ENCODE results near the gene NINL.
"Not testable (repeated sequence)": the region's sequence is repeated elsewhere in the genome, so short reads cannot be mapped to it uniquely, and the experiment has no call there.

Gene NINL

DNA sequence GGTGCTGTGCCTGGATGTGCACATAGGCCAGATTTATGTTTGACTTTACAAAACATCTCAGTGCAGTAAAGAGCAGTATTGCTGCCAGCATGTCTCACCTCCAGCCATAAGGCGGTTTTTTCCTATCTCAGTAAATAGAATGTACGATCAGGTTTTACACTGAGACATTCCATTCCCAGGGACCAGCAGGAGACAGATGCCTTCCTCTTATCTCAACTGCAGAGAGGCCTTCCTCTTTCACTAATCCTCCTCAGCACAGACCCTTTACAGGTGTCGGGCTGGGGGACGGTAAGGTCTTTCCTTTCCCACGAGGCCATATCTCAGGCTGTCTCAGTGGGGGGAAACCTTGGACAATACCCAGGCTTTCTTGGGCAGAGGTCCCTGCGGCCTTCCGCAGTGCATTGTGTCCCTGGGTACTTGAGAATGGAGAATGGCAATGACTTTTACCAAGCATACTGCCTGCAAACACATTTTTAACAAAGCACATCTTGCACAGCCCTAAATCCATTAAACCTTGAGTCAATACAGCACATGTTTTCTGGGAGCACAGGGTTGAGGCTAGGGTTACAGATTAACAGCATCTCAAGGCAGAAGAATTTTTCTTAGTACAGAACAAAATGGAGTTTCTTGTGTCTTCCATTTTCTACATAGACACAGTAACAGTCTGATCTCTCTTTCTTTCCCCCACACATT lies 34.5 kb downstream of the NINL start:
- DNase-seq = not testable (repeated sequence)

DNA sequence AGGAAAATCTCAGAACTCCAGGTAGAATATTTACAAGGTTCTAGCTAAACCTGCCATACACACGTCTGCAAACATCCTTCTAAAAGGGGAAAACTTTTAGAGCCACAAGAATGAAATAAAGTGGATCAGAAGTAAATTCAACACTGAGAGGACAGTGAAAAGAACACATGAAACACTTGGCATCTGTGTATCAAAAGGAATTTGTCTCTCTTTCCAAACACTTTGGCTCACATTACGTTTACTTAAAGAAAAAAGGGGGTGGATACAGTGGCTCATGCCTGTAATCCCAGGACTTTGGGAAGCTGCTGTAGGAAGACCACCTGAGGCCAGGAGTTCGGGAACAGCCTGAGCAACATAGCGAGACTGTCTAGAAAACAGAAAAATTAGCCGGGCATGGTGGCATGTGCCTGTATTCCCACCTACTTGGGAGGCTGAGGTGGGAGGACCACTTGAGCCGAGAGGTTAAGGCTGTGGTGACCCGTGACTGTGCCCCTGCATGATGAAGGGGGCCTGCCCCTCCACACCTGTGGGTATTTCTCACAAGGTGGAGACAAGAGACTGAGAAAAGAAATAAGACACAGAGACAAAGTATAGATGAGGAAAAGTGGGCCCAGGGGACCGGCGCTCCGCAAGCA lies 35.4 kb downstream of the NINL start:
- DNase-seq = no peak

DNA sequence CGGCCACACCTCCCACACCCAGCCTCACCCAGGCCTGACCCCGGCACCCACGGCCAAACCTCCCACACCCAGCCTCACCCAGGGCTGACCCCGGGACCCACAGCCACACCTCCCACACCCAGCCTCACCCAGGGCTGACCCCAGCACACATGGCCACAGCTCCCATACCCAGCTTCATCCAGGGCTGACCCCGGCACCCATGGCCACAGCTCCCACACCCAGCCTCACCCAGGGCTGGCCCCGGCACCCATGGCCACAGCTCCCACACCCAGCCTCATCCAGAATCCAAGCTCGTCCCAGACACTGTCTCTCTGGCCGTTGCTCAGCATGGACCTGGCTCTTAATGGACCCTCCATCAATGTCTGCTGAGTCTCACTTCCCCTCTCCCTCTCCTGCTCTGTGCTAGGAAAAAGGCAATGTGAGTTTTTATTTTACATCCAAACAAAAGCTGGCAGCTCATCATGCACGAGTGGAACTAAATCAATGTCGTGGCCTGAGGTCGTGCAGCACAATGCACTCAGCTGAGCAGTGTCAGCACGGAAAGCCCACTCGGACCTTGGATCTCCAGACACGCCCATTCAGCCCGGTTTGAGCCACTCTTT lies 36.1 kb downstream of the NINL start:
- no peak for DNase-seq

DNA sequence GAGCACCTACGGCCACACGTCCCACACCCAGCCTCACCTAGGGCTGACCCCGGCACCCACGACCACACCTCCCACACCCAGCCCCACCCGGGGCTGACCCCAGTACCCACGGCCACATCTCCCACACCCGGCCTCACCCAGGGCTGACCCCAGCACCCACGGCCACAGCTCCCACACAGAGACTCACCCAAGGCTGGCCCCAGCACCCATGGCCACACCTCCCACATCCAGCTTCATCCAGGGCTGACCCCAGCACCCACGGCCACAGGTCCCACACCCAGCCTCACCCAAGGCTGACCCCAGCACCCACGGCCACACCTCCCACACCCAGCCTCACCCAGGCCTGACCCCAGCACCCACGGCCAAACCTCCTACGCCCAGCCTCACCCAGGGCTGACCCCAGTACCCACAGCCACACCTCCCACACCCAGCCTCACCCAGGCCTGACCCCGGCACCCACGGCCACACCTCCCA lies 36.7 kb downstream of the NINL start:
- no peak for DNase-seq

DNA sequence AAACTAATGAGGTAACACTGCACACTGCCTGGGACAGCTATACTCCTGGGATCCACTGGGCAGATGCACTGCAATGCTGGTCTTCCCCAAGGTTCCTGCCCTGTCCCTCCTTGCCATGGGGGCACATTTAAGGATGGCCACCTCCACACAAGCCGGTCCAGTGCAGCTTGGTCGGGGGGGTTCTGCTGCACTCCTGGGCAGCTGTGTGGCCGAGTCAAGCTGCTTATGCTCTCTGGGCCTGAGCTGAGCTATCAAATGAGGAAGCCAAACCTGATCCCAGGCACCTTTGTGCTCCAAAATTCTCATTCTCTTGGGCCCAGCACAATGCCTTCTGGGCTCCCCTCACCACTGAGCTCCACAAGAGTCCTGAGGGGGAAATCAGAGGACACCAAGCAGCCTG lies 37.3 kb downstream of the NINL start:
- no peak for DNase-seq

DNA sequence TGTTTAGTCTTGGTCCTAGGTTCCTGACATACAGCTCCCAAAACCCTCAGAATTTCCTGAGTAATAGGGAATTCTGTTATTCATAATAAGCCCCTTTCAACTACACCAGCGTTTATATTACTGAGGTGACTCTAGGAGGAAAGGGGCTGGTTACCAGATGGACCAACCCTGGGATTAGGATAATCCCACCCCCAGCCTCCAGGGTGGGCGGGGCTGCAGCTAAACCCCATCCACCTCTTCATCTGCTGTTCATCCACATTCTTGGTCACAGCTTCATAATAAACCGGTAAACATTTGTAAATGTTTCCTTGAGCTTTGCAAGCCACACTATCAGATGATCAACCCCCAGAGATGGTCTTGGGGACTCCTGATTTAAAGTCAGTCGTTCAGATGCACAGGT lies 38.3 kb downstream of the NINL start:
- DNase-seq = no peak

DNA sequence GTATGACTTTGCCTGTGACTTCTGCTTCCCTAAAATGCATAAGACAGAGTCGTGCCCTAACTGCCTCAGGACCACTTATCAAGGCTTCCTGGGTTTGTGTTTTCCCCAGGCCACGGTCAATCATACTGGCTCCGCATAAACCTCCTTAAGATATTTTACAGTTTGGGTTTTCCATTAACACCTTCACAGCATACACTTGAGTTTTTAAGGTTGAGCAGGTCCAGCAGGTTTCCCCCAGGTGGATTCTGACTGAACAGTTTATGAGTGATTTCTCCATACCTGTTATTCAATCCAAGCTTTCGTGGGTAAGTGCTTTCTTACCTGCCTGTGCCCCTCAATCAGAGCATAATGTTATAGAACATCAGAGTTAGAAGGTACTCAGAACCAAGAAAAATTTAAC lies 39.3 kb downstream of the NINL start:
- peak; percentile 86 for DNase-seq

DNA sequence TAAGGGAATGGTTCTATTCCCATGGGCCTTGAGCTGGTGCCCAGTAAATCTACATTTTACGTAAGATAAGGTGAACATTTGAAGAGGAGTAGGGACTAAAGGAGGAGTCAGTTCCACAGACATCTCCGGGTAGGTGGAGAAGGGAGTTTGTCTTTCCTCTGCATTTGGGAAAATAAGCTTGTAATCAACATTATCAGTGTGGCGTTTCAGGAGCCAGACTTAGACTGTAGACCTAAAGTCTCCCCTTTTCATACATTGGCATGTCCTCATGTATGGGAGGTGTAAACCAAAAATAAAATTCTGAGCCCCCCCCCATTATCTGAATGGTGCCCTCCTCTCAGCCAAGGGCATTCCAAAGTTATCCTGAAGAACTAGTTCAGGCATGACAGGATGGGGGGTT lies 40.2 kb downstream of the NINL start:
- no peak for DNase-seq

DNA sequence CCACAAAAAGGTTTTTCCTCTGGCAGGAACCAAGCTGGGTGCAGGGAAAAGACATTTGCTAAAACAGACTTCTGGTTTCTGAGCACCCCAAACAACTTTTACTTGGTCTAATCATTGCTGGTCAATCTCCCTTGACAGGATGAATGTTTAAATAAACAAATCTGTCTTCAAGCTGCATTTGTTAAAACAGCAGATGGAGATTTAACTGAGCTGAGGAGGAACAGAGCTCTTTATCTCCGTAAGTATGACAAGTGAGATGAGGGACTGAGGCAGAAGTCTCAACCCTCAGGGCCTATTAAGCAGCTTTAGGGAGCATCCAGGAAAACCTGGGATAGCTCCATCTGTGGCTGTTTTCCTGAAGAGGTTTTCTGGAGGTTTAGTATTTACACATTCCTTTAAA lies 40.6 kb downstream of the NINL start:
- peak; percentile 2 for DNase-seq

DNA sequence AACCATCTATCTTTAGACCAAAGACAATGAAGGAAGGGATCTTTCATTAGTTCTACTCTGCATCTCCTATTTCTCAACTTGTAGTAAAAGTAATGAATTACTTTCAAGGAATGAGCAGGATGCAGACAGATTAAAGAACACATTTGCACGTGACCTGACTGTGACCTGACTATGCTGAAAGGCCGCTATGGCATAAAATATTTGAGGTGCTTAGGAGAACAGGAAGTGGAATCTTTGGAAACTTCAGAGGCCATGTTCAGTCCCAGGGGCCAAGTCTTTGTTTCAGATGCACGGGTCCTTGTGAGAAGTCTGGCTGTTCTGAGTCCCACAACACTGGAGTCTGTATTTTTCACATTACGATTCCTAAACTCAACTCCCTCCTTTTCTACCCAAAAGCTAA lies 41.0 kb downstream of the NINL start:
- DNase-seq = no peak

DNA sequence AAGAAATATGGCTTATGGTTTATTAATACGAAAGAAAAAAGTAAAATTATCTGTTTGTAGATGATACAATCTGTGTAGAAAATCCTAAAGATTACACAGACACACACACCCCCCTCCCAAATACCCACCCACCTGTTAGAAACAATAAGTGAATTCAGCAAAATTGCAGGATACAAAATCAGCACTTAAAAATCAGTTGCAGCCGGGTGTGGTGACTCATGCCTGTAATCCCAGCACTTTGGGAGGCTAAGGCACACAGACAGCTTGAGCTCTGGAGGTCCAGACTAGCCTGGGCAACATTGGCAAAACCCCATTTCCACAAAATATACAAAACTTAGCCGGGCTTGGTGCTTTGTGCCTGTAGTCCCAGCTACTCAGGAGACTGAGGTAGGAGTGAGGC lies 42.3 kb downstream of the NINL start:
- no peak for DNase-seq

DNA sequence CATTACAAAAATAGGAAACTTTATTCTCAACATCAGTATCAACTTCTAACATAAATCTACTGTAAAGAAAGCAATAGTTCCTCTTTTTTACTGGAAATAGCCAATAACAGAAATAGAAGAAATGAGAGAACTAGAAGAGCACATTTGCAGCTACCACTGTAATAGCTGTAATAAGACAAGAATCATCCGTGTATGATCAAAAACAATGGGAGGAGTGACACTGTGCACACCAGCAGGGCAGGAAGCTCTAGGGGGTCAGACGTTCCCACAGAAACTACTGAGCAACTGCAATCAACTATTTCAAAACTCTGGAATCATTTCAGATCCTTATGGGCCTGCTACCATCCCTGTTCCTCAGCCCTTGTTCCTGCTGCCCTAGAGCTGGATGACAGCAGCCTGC lies 43.7 kb downstream of the NINL start:
- DNase-seq = no peak

DNA sequence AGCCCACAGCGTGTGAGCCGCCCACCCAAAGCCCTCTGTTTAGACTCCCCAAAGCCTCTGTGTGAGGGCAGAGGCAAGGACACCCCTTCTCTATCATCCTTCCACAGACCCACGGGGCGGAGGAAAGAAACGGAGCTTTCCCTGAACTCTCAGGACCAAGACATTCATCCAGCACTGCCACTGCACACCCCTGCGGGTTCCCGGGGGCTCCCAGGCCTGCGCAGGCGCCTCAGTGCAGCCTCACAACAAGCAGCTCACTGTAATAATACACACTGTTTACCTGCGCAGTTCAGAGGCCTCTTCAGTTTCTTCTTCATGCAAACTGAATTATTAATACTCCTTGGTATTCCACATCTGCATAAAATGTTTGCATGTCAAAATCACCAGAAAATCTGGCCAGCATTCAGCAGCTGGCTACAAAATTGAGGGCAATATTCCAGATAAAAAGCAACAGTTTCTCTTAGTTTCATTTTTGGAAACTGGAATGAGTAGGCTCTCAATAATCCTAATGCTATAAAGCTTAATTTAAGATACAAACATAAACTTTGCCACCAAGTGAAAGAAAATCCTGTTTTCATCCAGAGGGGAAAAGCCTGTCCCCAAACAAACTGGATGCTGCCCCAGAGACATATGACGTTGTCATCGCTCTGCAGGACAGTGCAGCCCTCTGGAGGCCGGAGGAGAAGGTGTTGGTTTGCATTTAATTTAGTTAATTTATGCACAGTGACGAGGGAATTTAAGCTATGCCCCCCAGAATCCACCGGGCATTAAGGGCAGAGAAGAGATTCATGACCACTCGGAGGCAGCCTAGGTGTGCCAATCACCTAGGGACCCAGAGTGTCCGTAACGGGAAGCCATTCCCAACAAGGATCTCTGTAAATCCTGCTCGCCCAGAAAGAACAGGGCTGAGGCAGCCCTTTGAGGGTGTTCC lies 45.3 kb downstream of the NINL start:
- DNase-seq = peak; percentile 8

DNA sequence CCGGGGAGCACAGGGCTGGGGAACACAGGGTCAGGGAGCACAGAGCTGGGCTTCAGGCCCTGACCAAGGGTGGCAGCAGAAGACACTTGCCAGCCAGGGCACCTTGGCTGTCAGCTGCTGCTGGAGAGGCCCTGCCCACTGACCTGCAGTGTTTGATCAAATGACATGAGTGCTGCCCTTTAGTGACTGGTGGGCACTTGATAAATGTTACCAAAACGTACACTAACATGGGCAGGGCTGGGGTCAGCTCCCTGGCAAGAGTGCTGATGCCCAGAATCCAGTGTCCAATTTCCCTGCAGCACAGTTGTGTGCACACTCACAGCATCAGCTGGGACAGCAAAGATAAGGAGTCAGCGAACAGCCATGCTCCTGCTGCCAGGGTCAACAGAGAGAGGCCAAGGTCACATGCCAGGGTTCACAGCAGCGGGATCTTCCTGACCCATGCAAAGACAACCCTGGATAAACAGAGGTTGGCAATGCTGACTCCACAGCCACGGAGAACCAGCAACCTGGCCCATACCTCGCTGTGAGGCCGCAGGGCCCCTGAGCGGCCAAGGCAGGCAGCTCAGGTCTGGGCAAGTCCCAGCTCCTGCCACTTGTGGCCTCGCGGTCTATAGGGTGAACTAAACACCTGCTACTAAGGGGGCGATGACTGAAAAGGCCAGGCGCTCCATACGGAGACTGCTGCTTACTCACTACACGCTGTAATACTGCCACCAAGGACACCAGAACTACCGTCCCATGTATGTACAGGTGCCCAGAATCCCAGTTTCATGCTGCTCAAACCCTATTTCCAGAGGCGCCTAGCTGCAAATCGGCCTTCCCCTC lies 46.3 kb downstream of the NINL start:
- DNase-seq = peak; percentile 7

DNA sequence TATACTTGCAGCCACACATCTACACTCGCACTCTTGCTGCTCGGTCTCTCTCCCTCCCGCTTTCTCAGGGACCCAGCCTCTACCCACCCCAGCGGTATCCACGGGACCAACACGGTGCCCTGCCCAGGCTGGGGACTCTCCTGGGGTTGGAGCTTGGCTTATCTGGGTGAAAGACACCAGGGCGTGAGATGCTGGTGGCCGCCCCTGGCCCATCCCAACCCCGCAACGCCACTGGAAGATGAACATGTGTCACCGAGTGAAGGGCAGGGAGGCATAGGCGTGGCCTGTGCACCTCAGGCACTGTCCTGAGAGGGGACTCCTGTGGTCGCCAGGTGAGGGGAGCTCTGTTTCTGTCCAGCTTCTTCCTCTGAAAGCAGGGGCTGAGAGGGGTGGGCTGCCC lies 47.4 kb downstream of the NINL start:
- no peak for DNase-seq

DNA sequence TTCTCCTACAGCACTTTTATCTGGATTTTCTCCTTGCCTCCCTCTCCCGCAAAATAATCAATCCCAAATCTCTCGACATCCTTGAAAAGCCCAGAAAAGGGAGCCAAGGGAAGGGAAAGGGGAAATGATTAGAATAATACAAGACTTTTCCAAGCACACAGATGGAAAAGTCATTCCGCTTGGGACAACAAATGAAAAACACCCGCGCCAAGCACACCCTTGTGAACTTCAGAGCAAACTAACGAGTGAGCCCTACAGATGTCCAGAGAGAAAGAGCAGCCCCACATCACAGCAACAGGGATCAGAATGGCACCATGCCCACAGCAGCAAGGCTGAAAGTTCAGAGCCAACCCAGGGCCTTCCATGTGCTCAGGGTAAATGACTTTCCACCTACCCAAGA lies 49.6 kb downstream of the NINL start:
- DNase-seq = no peak

DNA sequence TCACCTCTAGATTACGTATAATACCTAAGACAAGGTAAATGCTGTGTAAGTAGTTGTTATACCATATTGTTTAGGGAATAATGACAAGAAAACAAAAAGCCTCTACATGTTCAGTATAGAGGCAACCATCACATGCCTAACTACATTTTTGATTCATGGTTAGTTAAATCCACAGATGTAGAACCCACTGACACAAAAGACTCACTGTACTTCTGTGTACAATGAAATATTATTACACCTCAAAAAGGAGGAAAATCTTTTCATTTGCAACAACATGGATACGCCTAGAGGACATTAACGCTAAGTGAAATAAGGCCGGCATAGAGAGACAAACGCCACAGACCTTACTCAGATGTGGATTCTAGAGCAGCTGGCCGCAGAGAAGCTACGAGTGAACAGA lies 50.5 kb downstream of the NINL start:
- DNase-seq = no peak

DNA sequence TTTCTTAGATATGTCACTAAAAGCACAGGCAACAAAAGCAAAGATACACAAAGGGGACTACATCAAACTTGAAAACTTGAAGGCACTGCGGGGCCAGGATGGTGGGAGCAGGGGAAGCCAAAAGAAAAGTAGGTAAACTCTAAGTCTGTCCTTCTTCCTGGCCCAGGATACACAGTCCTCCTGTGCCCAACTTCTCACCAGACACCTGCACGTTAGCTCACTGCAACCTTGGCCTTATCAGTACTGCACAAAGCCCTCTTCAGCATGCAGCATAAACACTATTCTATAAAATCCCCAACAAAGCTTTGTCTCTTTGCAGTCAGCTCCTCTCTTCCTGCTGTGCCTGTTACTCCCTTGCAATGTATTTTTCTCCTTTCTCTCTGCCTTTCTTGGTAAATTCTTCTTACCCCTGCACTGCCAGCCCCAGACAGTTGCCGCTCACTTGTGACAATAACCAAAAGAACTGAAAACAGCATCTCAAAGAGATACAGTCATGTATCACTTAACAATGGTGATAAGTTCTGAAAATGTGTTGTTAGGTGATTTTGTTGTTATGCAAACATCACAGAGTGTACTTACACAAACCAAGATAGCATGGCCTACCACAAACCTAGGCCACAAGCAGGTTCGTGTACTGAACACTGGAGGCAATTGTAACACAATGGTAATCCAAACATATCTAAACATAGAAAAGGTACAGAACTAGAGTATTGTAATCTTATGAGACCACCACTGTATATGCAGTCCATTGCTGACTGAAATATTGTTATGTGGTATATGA lies 51.2 kb downstream of the NINL start:
- no peak for DNase-seq

DNA sequence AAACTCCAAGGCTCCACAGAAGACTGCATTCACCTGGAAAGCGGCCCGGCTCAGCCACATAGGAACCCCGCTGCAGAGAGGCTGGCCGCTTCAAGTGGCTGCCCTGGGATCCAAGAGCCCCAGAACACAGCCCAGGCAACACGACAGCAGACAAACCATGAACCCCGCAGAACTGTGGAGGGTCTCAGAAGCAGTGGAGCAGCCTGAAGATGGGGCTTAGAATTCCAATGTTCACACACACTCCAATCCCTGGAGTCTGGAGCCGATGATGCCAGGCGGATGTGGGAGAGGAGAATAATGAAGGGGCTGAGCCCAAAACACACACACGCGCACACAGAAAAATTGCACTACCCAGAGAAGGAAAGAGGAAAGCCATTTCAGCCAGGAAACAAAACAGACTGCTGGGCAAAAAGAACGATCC lies 52.4 kb downstream of the NINL start:
- no peak for DNase-seq

DNA sequence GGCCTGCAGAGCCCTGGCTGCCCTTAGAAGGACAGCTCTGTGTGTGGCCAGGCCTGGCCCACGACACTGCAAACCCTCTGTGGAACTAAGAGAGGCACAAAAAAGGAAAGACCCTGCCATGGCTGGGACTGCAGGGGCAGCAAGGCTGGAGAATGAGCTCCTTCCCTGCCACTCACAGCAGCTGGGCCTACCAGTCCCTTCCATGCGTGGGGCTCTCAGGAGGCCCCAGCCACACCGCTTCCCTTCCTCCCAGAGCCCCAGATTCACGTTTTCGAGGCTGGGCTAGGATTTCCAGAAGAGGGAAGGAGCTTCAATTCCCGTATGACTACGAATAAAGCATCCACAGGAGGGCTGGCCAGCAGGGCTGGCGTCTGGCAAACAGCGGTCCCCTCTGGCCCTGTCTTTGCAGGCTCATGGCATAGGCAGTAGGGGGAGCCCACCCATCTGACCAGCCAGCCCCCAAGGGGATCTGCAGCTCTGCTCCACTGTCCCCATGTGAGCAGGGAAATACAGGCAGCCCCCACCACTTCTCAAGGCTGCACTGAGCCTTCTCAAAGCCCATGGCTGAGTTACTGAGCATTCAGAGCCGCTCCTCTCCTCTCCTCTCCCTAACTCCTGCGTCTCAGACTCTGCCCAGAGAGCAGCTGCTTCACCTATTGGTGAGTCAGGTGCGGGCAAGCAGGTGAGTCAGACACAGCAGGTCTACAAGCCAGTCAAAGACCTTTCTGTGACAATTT lies 53.1 kb downstream of the NINL start:
- DNase-seq = no peak
